H1 (cell line): Measurements from ENCODE around the gene ZYX. TPM values are rescaled to one million over a fixed set of nuclear protein-coding genes. Genes with fewer than 3 reads are reported as not detected.

ENCODE experiments used
- CTCF ChIA-PET: fragments of 300-600 bp; sonication (Branson Sonifier 250); formaldehyde crosslinking; loops from one replicate; lab custom pipeline; 2021; ENCODE audit not compliant: partially characterized antibody; lab: Charles Lee
- POLR2A ChIA-PET: fragments of 300-600 bp; sonication (Branson Sonifier 250); formaldehyde crosslinking; loops from one replicate; lab custom pipeline; 2021; ENCODE audit warnings: inconsistent platforms; ENCODE audit not compliant: partially characterized antibody; lab: Charles Lee
- DNase-seq, 2 experiments: peaks; one replicate each; pipeline versions ENCODE4 v3.0.0 to v3.0.0-alpha.2; 2010 to 2022; ENCODE audit warnings: low spot score in 2 of 2, low read depth in 1 of 2, mixed read lengths in 1 of 2
- FAIRE-seq: peaks from 2 replicates; lab custom pipeline; 2011; peaks lifted over from hg19 to GRCh38; lab: Jason Lieb, UNC
- H2AFZ ChIP-seq: 2 replicates; pipeline ENCODE4 v1.8.1; 2012; ENCODE audit warnings: low read length, inconsistent platforms
- H2AK5ac ChIP-seq: 2 replicates; pipeline ENCODE4 v1.6.1; 2013; ENCODE audit warnings: low read depth, low read length
- H2BK120ac ChIP-seq: replicated peaks from 2 replicates; pipeline ENCODE3; 2013; ENCODE audit warnings: low read depth, low read length, inconsistent platforms
- H2BK12ac ChIP-seq: 2 replicates; pipeline ENCODE4 v1.6.1; 2013; ENCODE audit warnings: low read depth, low read length
- H2BK15ac ChIP-seq: 2 replicates; pipeline ENCODE4 v1.6.1; 2013; ENCODE audit warnings: low read length
- H2BK20ac ChIP-seq: 2 replicates; pipeline ENCODE4 v1.6.1; 2013; ENCODE audit warnings: low read length
- H2BK5ac ChIP-seq: 2 replicates; pipeline ENCODE4 v1.6.1; 2013; ENCODE audit warnings: low read depth, low read length
- H3K14ac ChIP-seq: 2 replicates; pipeline ENCODE4 v1.6.1; 2013; ENCODE audit warnings: inconsistent platforms; ENCODE audit not compliant: insufficient read length
- H3K18ac ChIP-seq: 2 replicates; pipeline ENCODE4 v1.6.1; 2013; ENCODE audit warnings: low read length; ENCODE audit errors: extremely low read depth
- H3K23ac ChIP-seq: 2 replicates; pipeline ENCODE4 v1.6.1; 2013; ENCODE audit warnings: inconsistent platforms; ENCODE audit not compliant: insufficient read length
- H3K23me2 ChIP-seq: 2 replicates; pipeline ENCODE4 v1.6.1; 2013; ENCODE audit warnings: low read depth, low read length
- H3K27ac ChIP-seq: 2 replicates; pipeline ENCODE4 v1.6.1; 2011; ENCODE audit warnings: low read depth, low read length, inconsistent platforms
- H3K27me3 ChIP-seq, 4 experiments: replicated peaks in 1 of 4; 1 replicate in 1 of 4; 2 replicates in 3 of 4; pipeline versions ENCODE4 v1.6.1 to v1.8.1; 2011 to 2013; ENCODE audit warnings: low read length in 3 of 4, mild to moderate bottlenecking in 3 of 4, inconsistent platforms in 2 of 4, mixed read lengths in 2 of 4, moderate library complexity in 1 of 4; ENCODE audit not compliant: control insufficient read depth in 3 of 4, insufficient read depth in 3 of 4; ENCODE audit errors: extremely low read depth in 1 of 4
- H3K36me3 ChIP-seq, 4 experiments: 2 replicates each; pipeline versions ENCODE4 v1.6.1 to v1.8.1; 2011 to 2013; ENCODE audit warnings: mild to moderate bottlenecking in 4 of 4, low read length in 3 of 4, moderate library complexity in 2 of 4, control low read depth in 1 of 4, inconsistent platforms in 1 of 4; ENCODE audit not compliant: insufficient read depth in 4 of 4, control insufficient read depth in 2 of 4
- H3K4ac ChIP-seq: replicated peaks from 2 replicates; pipeline ENCODE3; 2013; ENCODE audit warnings: low read length, low read depth, mixed read lengths, inconsistent platforms; ENCODE audit not compliant: insufficient read length
- H3K4me1 ChIP-seq, 4 experiments: replicated peaks in 1 of 4; 1 replicate in 1 of 4; 2 replicates in 3 of 4; pipeline versions ENCODE4 v1.6.1 to v1.8.1; 2011 to 2013; ENCODE audit warnings: low read length in 3 of 4, inconsistent platforms in 2 of 4, mixed read lengths in 1 of 4; ENCODE audit not compliant: insufficient read depth in 4 of 4, control insufficient read depth in 3 of 4
- H3K4me2 ChIP-seq, 2 experiments: 2 replicates each; pipeline versions ENCODE4 v1.6.1 to v1.8.1; 2011 to 2013; ENCODE audit warnings: low read depth in 2 of 2, low read length in 2 of 2, control low read depth in 1 of 2, inconsistent platforms in 1 of 2, mild to moderate bottlenecking in 1 of 2; ENCODE audit not compliant: insufficient read depth in 1 of 2
- H3K4me3 ChIP-seq, 4 experiments: fragments of 200-600, 300-600 bp in 1 of 4; sonication (generic), shearing (Covaris generic), sonication (Bioruptor Twin) in 1 of 4; 2 replicates each; pipeline versions ENCODE4 v1.5.1 to v1.8.1; 2011 to 2016; ENCODE audit warnings: low read length in 4 of 4, low read depth in 3 of 4, control low read depth in 2 of 4, inconsistent platforms in 2 of 4, mild to moderate bottlenecking in 2 of 4, mixed read lengths in 1 of 4, moderate library complexity in 1 of 4; ENCODE audit not compliant: insufficient read depth in 2 of 4; ENCODE audit errors: extremely low read depth in 1 of 4
- H3K56ac ChIP-seq: replicated peaks from 2 replicates; pipeline ENCODE3; 2013; ENCODE audit warnings: low read depth, mild to moderate bottlenecking, mixed read lengths, low read length, inconsistent platforms; ENCODE audit not compliant: insufficient read length
- H3K79me1 ChIP-seq: 2 replicates; pipeline ENCODE4 v1.6.1; 2013; ENCODE audit warnings: low read depth, low read length, control low read depth
- H3K79me2 ChIP-seq, 2 experiments: 2 replicates each; pipeline versions ENCODE4 v1.6.1 to v1.8.1; 2012 to 2013; ENCODE audit warnings: low read length in 2 of 2, mild to moderate bottlenecking in 2 of 2, inconsistent platforms in 1 of 2; ENCODE audit not compliant: insufficient read depth in 2 of 2, control insufficient read depth in 1 of 2
- H3K9ac ChIP-seq, 4 experiments: replicated peaks in 1 of 4; 1 replicate in 1 of 4; 2 replicates in 3 of 4; pipeline versions ENCODE4 v1.6.1 to v1.8.1; 2011 to 2013; ENCODE audit warnings: low read depth in 3 of 4, low read length in 3 of 4, control low read depth in 2 of 4, mild to moderate bottlenecking in 2 of 4, moderate library complexity in 2 of 4, inconsistent platforms in 1 of 4; ENCODE audit errors: extremely low read depth in 1 of 4
- H3K9me3 ChIP-seq, 2 experiments: 2 replicates each; pipeline versions ENCODE4 v1.6.1 to v1.8.1; 2012 to 2013; ENCODE audit warnings: mild to moderate bottlenecking in 2 of 2, moderate library complexity in 2 of 2, control low read depth in 1 of 2, inconsistent platforms in 1 of 2, low read depth in 1 of 2, low read length in 1 of 2, mixed read lengths in 1 of 2; ENCODE audit not compliant: insufficient read depth in 2 of 2
- H4K20me1 ChIP-seq, 2 experiments: replicated peaks in 1 of 2; 2 replicates each; pipeline versions ENCODE3 to v1.8.1; 2011 to 2013; ENCODE audit warnings: inconsistent platforms in 2 of 2, low read length in 2 of 2, mild to moderate bottlenecking in 1 of 2; ENCODE audit not compliant: insufficient read depth in 2 of 2, control insufficient read depth in 1 of 2
- H4K5ac ChIP-seq: 2 replicates; pipeline ENCODE4 v1.6.1; 2013; ENCODE audit warnings: low read length, low read depth, mixed read lengths, inconsistent platforms; ENCODE audit not compliant: insufficient read length
- H4K8ac ChIP-seq: 2 replicates; pipeline ENCODE4 v1.8.0; 2013; ENCODE audit warnings: mild to moderate bottlenecking, moderate library complexity, low read length, inconsistent platforms; ENCODE audit not compliant: insufficient read depth; ENCODE audit errors: extremely low read depth
- H4K91ac ChIP-seq: replicated peaks from 2 replicates; pipeline ENCODE3; 2013; ENCODE audit warnings: low read length, mixed read lengths, inconsistent platforms; ENCODE audit not compliant: insufficient read length
- KDM5A ChIP-seq: fragments of 200-600 bp; IDR thresholded peaks from 2 replicates; pipeline ENCODE4 v1.7.1; 2012; ENCODE audit warnings: mild to moderate bottlenecking, low read length, inconsistent platforms, mixed read lengths
- MAFK ChIP-seq: IDR thresholded peaks from 2 replicates; pipeline ENCODE4 v1.6.1; 2012; ENCODE audit warnings: low read depth, mild to moderate bottlenecking, improper control_type of control experiment, low read length
- WGBS, 2 experiments: shearing (Covaris generic) in 1 of 2; methylation state at CpG; one replicate each; pipeline versions ENCODE4 v1.1.6 to v1.1.7; 2013 to 2015; ENCODE audit warnings: low lambda C conversion rate in 2 of 2, mixed read lengths in 2 of 2, inconsistent platforms in 1 of 2, low coverage in 1 of 2, missing lambda C conversion rate in 1 of 2; ENCODE audit not compliant: insufficient replicate concordance in 2 of 2, insufficient coverage in 1 of 2, insufficient read length in 1 of 2; ENCODE audit errors: extremely low coverage in 1 of 2, missing lambda C conversion rate in 1 of 2; 5-methylcytosine and 5-hydroxymethylcytosine counted together
- polyA plus RNA-seq, 7 experiments: library from polyadenylated mRNA; depleted of rRNA in 3 of 7; stranded (reverse) in 5 of 7; unstranded in 2 of 7; fragments of >200 nt in 5 of 7; fragments of 200-250 nt in 2 of 7; gene quantifications; 1 replicate in 5 of 7; 2 replicates in 1 of 7; 4 replicates in 1 of 7; pipeline versions ENCODE4 v1.2.1 to v1.2.3, GENCODE V29; 2011 to 2013; ENCODE audit warnings: missing spikeins in 2 of 7, mixed read lengths in 2 of 7
- total RNA-seq: library from RNA; stranded (reverse); fragmentation: NEBNext Ultra II Directional; extraction: Animal tissue kit (Norgen Biotek cat#: 25700); gene quantifications from 2 replicates; pipeline ENCODE4 v1.2.1, GENCODE V29; 2021

ZYX gene
- total and polyA plus RNA-seq, 2 of the 8 experiments (the other 6 are each of a cell fraction or from before 2014, with no cell fraction given): 40.6 to 159 TPM

DNA sequence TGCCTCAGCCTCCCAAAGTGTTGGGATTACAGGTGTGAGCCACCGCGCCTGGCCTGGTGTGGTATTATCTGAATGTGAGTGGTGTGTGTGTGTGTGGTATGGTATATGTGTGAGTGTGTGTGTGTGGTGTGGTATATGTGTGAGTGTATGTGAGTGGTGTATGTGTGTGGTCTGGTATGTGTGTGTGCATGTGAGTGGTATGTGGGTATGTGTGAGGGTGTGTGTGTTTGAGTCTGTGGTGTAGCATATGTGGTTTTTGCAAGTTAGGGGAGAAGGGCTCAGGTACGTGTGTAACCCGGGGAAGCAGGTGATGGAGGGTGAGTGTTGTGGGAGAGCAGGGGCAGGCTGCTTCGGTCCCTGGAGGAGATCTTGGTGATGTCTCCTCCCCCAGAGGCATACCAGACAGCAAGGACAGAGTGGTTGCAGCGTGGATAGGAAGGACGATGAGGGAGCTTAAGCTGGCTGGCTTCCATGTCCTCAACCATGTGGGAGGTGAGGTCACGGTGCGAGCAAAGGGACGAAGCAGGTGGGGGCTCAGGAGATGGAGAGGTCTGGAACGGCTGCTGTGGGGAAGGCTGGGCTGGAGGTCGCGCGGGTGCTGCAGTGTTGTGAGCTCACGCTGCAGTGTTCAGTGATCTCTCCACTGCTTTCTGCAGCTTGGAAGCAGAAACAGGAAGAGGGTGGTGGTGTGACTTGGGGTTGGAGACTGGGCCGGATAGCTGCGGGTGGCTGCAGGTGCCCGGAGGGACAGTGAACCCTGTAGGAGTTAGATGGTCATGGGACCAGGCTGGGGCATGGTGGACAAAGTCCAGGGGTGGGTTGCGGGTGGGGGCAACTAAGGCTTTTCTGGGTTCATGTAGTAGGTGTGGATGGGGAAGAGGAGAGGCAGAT lies 5.0 kb downstream of the ZYX start:
- no peak overlapping the region for H3K18ac ChIP-seq
- H4K8ac ChIP-seq: peak overlapping the region; percentile 32; the same call in 1 of the 2 replicates
- ChIA-PET CTCF (interaction anchor here (1.0 kb wide), 1 partner anchor 18 kb away, joined by 3 read pairs; no protein-coding TSS in a partner anchor), POLR2A (interaction anchor here (0.8 to 19.0 kb wide), 11 partner anchors 11 to 70 kb away, joined by 3 to 518 read pairs (median 4); partner anchors contain the start of genes CLCN1, EPHA1 and FAM131B)
- H3K9me3 ChIP-seq: no peaks in the 10 kb centered on the region
- peaks cover 2 to 18% (median 4%) of the 10 kb centered on the region in 4 experiments; a peak in 6 of 7 replicates for H3K4me1 ChIP-seq
- H3K36me3 ChIP-seq: peaks cover 22 to 65% (median 37%) of the 10 kb centered on the region in 4 experiments
- peak overlapping the region; percentile 88 for H3K4ac ChIP-seq
- H2AK5ac ChIP-seq: no peak overlapping the region
- peak overlapping the region; percentile 22; the same call in 1 of the 2 replicates for H3K27ac ChIP-seq
- no peak for TF ChIP-seq MAFK
- no peak for TF ChIP-seq KDM5A
- no peak overlapping the region for H2BK20ac ChIP-seq
- DNase-seq (no peak), FAIRE-seq (no peak)
- H2AFZ ChIP-seq: no peak overlapping the region
- H2BK5ac ChIP-seq: peak overlapping the region; percentile 3; the same call in 1 of the 2 replicates
- no peaks in the 10 kb centered on the region for H3K27me3 ChIP-seq
- 87% methylated on average over 18 of the region's 19 CpGs; no CpG with 5 or more reads in 1 of the 2 experiments for WGBS, 2 experiments
- no peak overlapping the region for H3K56ac ChIP-seq
- no peak overlapping the region for H3K23ac ChIP-seq
- H3K79me1 ChIP-seq: peaks cover 30% of the 10 kb centered on the region
- H2BK120ac ChIP-seq: no peak overlapping the region
- peak overlapping the region in 1 of 2 experiments; percentile 25; a peak in 1 of 4 replicates for H3K4me2 ChIP-seq
- H3K9ac ChIP-seq: no peak overlapping the region; a peak in 1 of 7 replicates
- no peak overlapping the region for H4K5ac ChIP-seq
- peaks cover 8% of the 10 kb centered on the region; the same call in 1 of the 2 replicates for H3K23me2 ChIP-seq
- no peak overlapping the region for H2BK12ac ChIP-seq
- no peak overlapping the region for H4K91ac ChIP-seq
- peaks cover 42 to 57% of the 10 kb centered on the region in 2 experiments for H4K20me1 ChIP-seq
- H3K14ac ChIP-seq: no peak overlapping the region
- H3K4me3 ChIP-seq: no peak overlapping the region
- no peak overlapping the region for H2BK15ac ChIP-seq
- H3K79me2 ChIP-seq: peaks cover 3 to 48% of the 10 kb centered on the region in 2 experiments; a peak in 3 of 4 replicates
